Measurements from ENCODE around the gene SLC6A9. TPM values are rescaled to one million over a fixed set of nuclear protein-coding genes. Genes with fewer than 3 reads are reported as not detected.

Gene SLC6A9
- total RNA-seq, 1 donor from 2014 or later = 6.5 TPM

GRCh38 chr1:44050261-44050660, 19.0 kb upstream of the SLC6A9 start:
- ATAC-seq (no peak), DNase-seq (ENCODE audit: low spot score) (no peak)
- intact Hi-C loops (cut with DNase I) = no loop called here

GRCh38 chr1:44049839-44050238, 18.6 kb upstream of the SLC6A9 start:
- intact Hi-C loops (cut with DNase I) = no loop called here
- ATAC-seq (no peak), DNase-seq (ENCODE audit: low spot score) (no peak)

- intact Hi-C loops (cut with DNase I) = no loop called here
- DNase-seq (ENCODE audit: low spot score) (no peak), ATAC-seq (no peak)
Measured at GRCh38 chr1:44048532-44049215, 17.4 kb upstream of the SLC6A9 start.

GRCh38 chr1:44047131-44047530, 15.9 kb upstream of the SLC6A9 start:
- ATAC-seq (no peak), DNase-seq (ENCODE audit: low spot score) (no peak)
- intact Hi-C loops (cut with DNase I) = no loop called here

GRCh38 chr1:44045064-44045463, 13.8 kb upstream of the SLC6A9 start:
- no peak for DNase-seq (ENCODE audit: low spot score)
- intact Hi-C loops (cut with DNase I) = no loop called here

GRCh38 chr1:44044071-44044801, 13.0 kb upstream of the SLC6A9 start:
- intact Hi-C loops (cut with DNase I) = loop anchor here (5.0 kb wide), 1 partner anchor 42 kb away; no protein-coding TSS in a partner anchor
- ATAC-seq (no peak), DNase-seq (ENCODE audit: low spot score) (no peak)

More at GRCh38 chr1:44045064-44045463, 13.8 kb upstream of the SLC6A9 start:
- no peak for ATAC-seq

GRCh38 chr1:44043176-44044070, 12.2 kb upstream of the SLC6A9 start:
- intact Hi-C loops (cut with DNase I) = loop anchor here (5.0 kb wide), 1 partner anchor 41 kb away; no protein-coding TSS in a partner anchor
- no peak for ATAC-seq
- no peak for DNase-seq (ENCODE audit: low spot score)

GRCh38 chr1:44040846-44041245, 9.6 kb upstream of the SLC6A9 start:
- DNase-seq (ENCODE audit: low spot score) (no peak), ATAC-seq (no peak)
- intact Hi-C loops (cut with DNase I) = loop anchor here (5.0 kb wide), 1 partner anchor 39 kb away; no protein-coding TSS in a partner anchor

- no peak for DNase-seq (ENCODE audit: low spot score)
- intact Hi-C loops (cut with DNase I) = loop anchor here (5.0 kb wide), 1 partner anchor 38 kb away; no protein-coding TSS in a partner anchor
- ATAC-seq = no peak
Measured at GRCh38 chr1:44040418-44040817, 9.2 kb upstream of the SLC6A9 start.

- intact Hi-C loops (cut with DNase I) = no loop called here
- DNase-seq (ENCODE audit: low spot score) (no peak), ATAC-seq (no peak)
Measured at GRCh38 chr1:44038876-44039657, 7.8 kb upstream of the SLC6A9 start.

GRCh38 chr1:44037154-44037553, 5.9 kb upstream of the SLC6A9 start:
- intact Hi-C loops (cut with DNase I) = no loop called here
- ATAC-seq = no peak

GRCh38 chr1:44036409-44037139, 5.3 kb upstream of the SLC6A9 start:
- intact Hi-C loops (cut with DNase I) = no loop called here
- ATAC-seq (peak; percentile 65), DNase-seq (ENCODE audit: low spot score) (peak; percentile 74)

More at GRCh38 chr1:44037154-44037553, 5.9 kb upstream of the SLC6A9 start:
- no peak for DNase-seq (ENCODE audit: low spot score)

- intact Hi-C loops (cut with DNase I) = no loop called here
- DNase-seq (ENCODE audit: low spot score) = no peak
- ATAC-seq = peak; percentile 27
Measured at GRCh38 chr1:44035726-44036408, 4.6 kb upstream of the SLC6A9 start.

- ATAC-seq (no peak), DNase-seq (ENCODE audit: low spot score) (no peak)
- intact Hi-C loops (cut with DNase I) = loop anchor here (5.0 kb wide), 1 partner anchor 273 kb away; no protein-coding TSS in a partner anchor
Measured at GRCh38 chr1:44034976-44035716, 3.9 kb upstream of the SLC6A9 start.

- DNase-seq (ENCODE audit: low spot score) (no peak), ATAC-seq (no peak)
- intact Hi-C loops (cut with DNase I) = loop anchor here (5.0 kb wide), 1 partner anchor 272 kb away; no protein-coding TSS in a partner anchor
Measured at GRCh38 chr1:44034423-44034822, 3.2 kb upstream of the SLC6A9 start.

GRCh38 chr1:44033756-44034155, 2.5 kb upstream of the SLC6A9 start:
- no peak for DNase-seq (ENCODE audit: low spot score)
- ATAC-seq = no peak
- intact Hi-C loops (cut with DNase I) = loop anchor here (5.0 kb wide), 1 partner anchor 271 kb away; no protein-coding TSS in a partner anchor
